ENCODE data around the gene KCNQ1. TPM values are rescaled to one million over a fixed set of nuclear protein-coding genes. Genes with fewer than 3 reads are reported as not detected.

Gene KCNQ1
- total RNA-seq, 1 experiment from 2014 or later: 10.7 TPM

DNA sequence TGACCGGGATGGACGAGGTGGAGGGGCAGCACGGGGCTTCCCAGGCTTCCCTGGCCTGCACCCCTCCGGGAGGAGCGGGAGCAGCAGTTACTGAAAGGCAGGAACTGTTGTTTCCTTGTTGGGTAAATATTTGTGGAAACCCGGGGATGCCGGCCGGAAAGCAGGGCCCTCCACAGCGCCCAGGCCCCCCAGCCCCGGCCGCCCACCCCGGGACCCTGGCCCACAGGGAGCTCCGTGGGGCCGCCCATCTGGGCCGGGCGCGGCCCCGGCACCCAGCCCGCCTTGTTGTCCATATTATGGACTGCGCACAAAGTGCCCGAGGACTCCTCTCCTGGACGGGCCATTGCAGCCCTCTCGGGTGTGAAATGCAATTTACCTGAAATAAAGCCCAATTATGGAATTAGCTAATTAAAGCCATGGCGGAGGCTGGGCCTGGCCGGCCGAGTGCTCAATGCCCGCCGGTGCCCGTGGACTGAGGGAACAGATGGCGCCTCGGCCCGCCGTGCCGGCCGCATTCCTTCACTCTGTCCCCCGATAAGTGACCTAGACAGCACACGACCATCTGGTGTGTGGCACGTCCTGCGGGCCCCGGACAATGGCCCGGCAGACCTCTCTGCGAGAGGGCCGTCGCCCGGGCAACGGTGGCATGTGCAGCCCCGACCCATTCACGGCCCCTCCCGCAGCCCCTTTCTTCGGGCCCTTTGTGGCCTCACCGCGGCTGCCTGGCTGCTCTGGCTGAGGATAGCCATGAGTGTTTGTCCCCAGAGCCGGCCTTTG is 405.4 kb downstream of the KCNQ1 start:
- CTCF ChIA-PET: no interaction called here

More for the DNA sequence above, 405.4 kb downstream of the KCNQ1 start:
- ATAC-seq (no peak), DNase-seq (ENCODE audit: low read depth, low spot score) (no peak)
- H3K9me2 ChIP-seq (ENCODE audit: insufficient read depth): no peaks in the 10 kb centered on the region
- no peak overlapping the region for H3K4me2 ChIP-seq (ENCODE audit: low read length)
- BruUV-seq (replicated peaks): no TSS peak
- no peak overlapping the region for H2AFZ ChIP-seq (ENCODE audit: low read depth, low read length, poor library complexity, severe bottlenecking)
- H3K9ac ChIP-seq (ENCODE audit: low read length): no peak overlapping the region
- H3K27ac ChIP-seq (ENCODE audit: low read depth, low read length): no peak overlapping the region
- no peaks in the 10 kb centered on the region for H3K27me3 ChIP-seq (ENCODE audit: insufficient read depth, low read length)
- ChIA-PET RAD21 (ENCODE audit: low non-redundant PET in 1 of 2, low total read pairs in 2 of 2, uncharacterized antibody in 2 of 2, unreplicated experiment in 2 of 2) (no interaction called here), POLR2A (no interaction called here)
- no peak overlapping the region for H3K4me3 ChIP-seq (replicated peaks in 1 of 2; ENCODE audit: low read depth in 1 of 2, low read length in 2 of 2)
- intact Hi-C loops (cut with micrococcal nuclease): no loop called here
- no peaks in the 10 kb centered on the region for H3K79me2 ChIP-seq (ENCODE audit: insufficient read depth, low read length)
- H3K9me3 ChIP-seq (ENCODE audit: control insufficient read depth in 1 of 2, insufficient read depth in 1 of 2, low read depth in 1 of 2, low read length in 2 of 2): no peaks in the 10 kb centered on the region
- peaks cover 0 to 5% of the 10 kb centered on the region in 2 experiments; a peak in 1 of 4 replicates for H3K4me1 ChIP-seq (ENCODE audit: control insufficient read depth in 1 of 2, insufficient read depth in 2 of 2, low read length in 2 of 2)
- TF ChIP-seq SIN3A (IDR thresholded peaks at IDR 0.05; ENCODE audit: low read depth) (no peak), JUND (IDR thresholded peaks at IDR 0.05) (no peak)
- TF ChIP-seq, protein P1, sequence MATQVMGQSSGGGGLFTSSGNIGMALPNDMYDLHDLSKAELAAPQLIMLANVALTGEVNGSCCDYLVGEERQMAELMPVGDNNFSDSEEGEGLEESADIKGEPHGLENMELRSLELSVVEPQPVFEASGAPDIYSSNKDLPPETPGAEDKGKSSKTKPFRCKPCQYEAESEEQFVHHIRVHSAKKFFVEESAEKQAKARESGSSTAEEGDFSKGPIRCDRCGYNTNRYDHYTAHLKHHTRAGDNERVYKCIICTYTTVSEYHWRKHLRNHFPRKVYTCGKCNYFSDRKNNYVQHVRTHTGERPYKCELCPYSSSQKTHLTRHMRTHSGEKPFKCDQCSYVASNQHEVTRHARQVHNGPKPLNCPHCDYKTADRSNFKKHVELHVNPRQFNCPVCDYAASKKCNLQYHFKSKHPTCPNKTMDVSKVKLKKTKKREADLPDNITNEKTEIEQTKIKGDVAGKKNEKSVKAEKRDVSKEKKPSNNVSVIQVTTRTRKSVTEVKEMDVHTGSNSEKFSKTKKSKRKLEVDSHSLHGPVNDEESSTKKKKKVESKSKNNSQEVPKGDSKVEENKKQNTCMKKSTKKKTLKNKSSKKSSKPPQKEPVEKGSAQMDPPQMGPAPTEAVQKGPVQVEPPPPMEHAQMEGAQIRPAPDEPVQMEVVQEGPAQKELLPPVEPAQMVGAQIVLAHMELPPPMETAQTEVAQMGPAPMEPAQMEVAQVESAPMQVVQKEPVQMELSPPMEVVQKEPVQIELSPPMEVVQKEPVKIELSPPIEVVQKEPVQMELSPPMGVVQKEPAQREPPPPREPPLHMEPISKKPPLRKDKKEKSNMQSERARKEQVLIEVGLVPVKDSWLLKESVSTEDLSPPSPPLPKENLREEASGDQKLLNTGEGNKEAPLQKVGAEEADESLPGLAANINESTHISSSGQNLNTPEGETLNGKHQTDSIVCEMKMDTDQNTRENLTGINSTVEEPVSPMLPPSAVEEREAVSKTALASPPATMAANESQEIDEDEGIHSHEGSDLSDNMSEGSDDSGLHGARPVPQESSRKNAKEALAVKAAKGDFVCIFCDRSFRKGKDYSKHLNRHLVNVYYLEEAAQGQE (IDR thresholded peaks at IDR 0.05; ENCODE audit: low read depth): no peak
- H4K20me1 ChIP-seq (ENCODE audit: insufficient read depth): no peaks in the 10 kb centered on the region
- H3K36me3 ChIP-seq (ENCODE audit: control insufficient read depth in 1 of 2, insufficient read depth in 2 of 2, low read length in 2 of 2): no peaks in the 10 kb centered on the region
